HG02798 (cell line): ENCODE results near the gene DHRS12.

Experiments used
- ATAC-seq: cut with Tn5 transposase; IDR thresholded peaks from one replicate; pipeline ENCODE4 v1.9.1; 2021; ENCODE audit warnings: mild to moderate bottlenecking; ENCODE audit not compliant: unreplicated experiment, poor library complexity

Gene DHRS12

GRCh38 chr13:51765142-51765515 lies 38.8 kb downstream of the DHRS12 start:
- ATAC-seq = no peak

- ATAC-seq = peak; percentile 91
Observed at GRCh38 chr13:51764184-51765141, 39.5 kb downstream of the DHRS12 start.

GRCh38 chr13:51763486-51763885 lies 40.5 kb downstream of the DHRS12 start:
- ATAC-seq = no peak

- no peak for ATAC-seq
Observed at GRCh38 chr13:51761643-51762350, 42.2 kb downstream of the DHRS12 start.

GRCh38 chr13:51760592-51760991 lies 43.4 kb downstream of the DHRS12 start:
- ATAC-seq = no peak

GRCh38 chr13:51759240-51759639 lies 44.7 kb downstream of the DHRS12 start:
- no peak for ATAC-seq

GRCh38 chr13:51758691-51759090 lies 45.3 kb downstream of the DHRS12 start:
- no peak for ATAC-seq

GRCh38 chr13:51756651-51757050 lies 47.3 kb downstream of the DHRS12 start:
- no peak for ATAC-seq

- ATAC-seq = no peak
Observed at GRCh38 chr13:51747438-51748434, 56.2 kb downstream of the DHRS12 start.

- ATAC-seq = no peak
Observed at GRCh38 chr13:51746802-51747201, 57.2 kb downstream of the DHRS12 start.

- ATAC-seq = no peak
Observed at GRCh38 chr13:51745243-51745642, 58.7 kb downstream of the DHRS12 start.

GRCh38 chr13:51742611-51743010 lies 61.4 kb downstream of the DHRS12 start:
- ATAC-seq = no peak

GRCh38 chr13:51742031-51742430 lies 61.9 kb downstream of the DHRS12 start:
- ATAC-seq = no peak

- ATAC-seq = no peak
Observed at GRCh38 chr13:51740698-51741097, 63.3 kb downstream of the DHRS12 start.

GRCh38 chr13:51739027-51739764 lies 64.8 kb downstream of the DHRS12 start:
- ATAC-seq = no peak

GRCh38 chr13:51738226-51738905 lies 65.6 kb downstream of the DHRS12 start:
- no peak for ATAC-seq

- ATAC-seq = no peak
Observed at GRCh38 chr13:51737609-51738008, 66.4 kb downstream of the DHRS12 start.

- no peak for ATAC-seq
Observed at GRCh38 chr13:51734786-51735185, 69.2 kb downstream of the DHRS12 start.
